Thoracic aorta (tissue), 2 donors: Measurements from ENCODE around the gene CEP95. TPM values are rescaled to one million over a fixed set of nuclear protein-coding genes. Genes with fewer than 3 reads are reported as not detected.

Experiments used
- ATAC-seq: fragments of 150-250 bp; one replicate; pipeline ENCODE4 v1.8.0; 2017; ENCODE audit warnings: low read depth; ENCODE audit not compliant: insufficient number of reproducible peaks, low FRiP score
- DNase-seq: peaks from one replicate; pipeline ENCODE4 v3.0.0-alpha.2; 2020; ENCODE audit warnings: low spot score
- H3K27ac ChIP-seq, 2 donors: fragments of 200-600 bp; sonication (generic); 1 replicate in 1 of 2; 2 replicates in 1 of 2; pipeline ENCODE4 v1.5.1; 2016; ENCODE audit warnings: mild to moderate bottlenecking in 2 of 2, moderate library complexity in 2 of 2
- H3K27me3 ChIP-seq: fragments of 200-600 bp; sonication (generic); replicated peaks from 2 replicates; pipeline ENCODE4 v1.6.0; 2016; ENCODE audit warnings: mild to moderate bottlenecking; ENCODE audit not compliant: insufficient read depth
- H3K36me3 ChIP-seq: fragments of 200-600 bp; sonication (generic); one replicate; pipeline ENCODE4 v1.5.1; 2016
- H3K4me1 ChIP-seq, 2 donors: fragments of 200-600 bp; sonication (generic); 1 replicate in 1 of 2; 2 replicates in 1 of 2; pipeline versions ENCODE4 v1.5.1 to v1.6.0; 2016; ENCODE audit warnings: low read depth in 2 of 2, mild to moderate bottlenecking in 1 of 2; ENCODE audit not compliant: control insufficient read depth in 1 of 2
- H3K4me3 ChIP-seq: fragments of 200-600 bp; sonication (generic); 2 replicates; pipeline ENCODE4 v1.5.1; 2016; ENCODE audit warnings: mild to moderate bottlenecking
- H3K9me3 ChIP-seq: fragments of 200-600 bp; sonication (generic); 2 replicates; pipeline ENCODE4 v1.5.1; 2016
- CTCF ChIP-seq: fragments of 200-600 bp; sonication (generic); IDR thresholded peaks from one replicate; pipeline ENCODE4 v1.5.1; 2019; ENCODE audit warnings: antibody characterized with exemption
- total RNA-seq, 2 donors: library from RNA; depleted of rRNA; stranded (reverse); fragments of >200 nt; gene quantifications; one replicate each; pipeline versions ENCODE4 v1.1.0 to v1.2.3, GENCODE V29; 2016

CEP95 gene
- total RNA-seq, 2 donors from 2014 or later: 39.2 to 65.1 TPM

- Histone ChIP-seq H3K4me1 (peaks cover 36 to 63% of the 10 kb centered on the region in 2 donors), H3K36me3 (peaks cover 56% of the 10 kb centered on the region)
- ATAC-seq: no peak
Measured at GRCh38 chr17:64503341-64503740, 3.4 kb upstream of the CEP95 start.

GRCh38 chr17:64503821-64504768, 2.7 kb upstream of the CEP95 start:
- peak overlapping the region; percentile 91 for H3K4me3 ChIP-seq
- no peak for ATAC-seq
- H3K27me3 ChIP-seq: no peaks in the 10 kb centered on the region
- peak overlapping the region; percentile 100 for H3K27ac ChIP-seq
- H3K36me3 ChIP-seq: peaks cover 52% of the 10 kb centered on the region
- peaks cover 41 to 69% of the 10 kb centered on the region in 2 donors for H3K4me1 ChIP-seq
- no peaks in the 10 kb centered on the region for H3K9me3 ChIP-seq
- no peak for TF ChIP-seq CTCF
- no peak for DNase-seq

More at GRCh38 chr17:64503341-64503740, 3.4 kb upstream of the CEP95 start:
- TF ChIP-seq CTCF: no peak
- Histone ChIP-seq H3K27me3 (no peaks in the 10 kb centered on the region), H3K4me3 (peak overlapping the region; percentile 91), H3K27ac (peak overlapping the region in 1 of 2 donors; percentile 100), H3K9me3 (no peaks in the 10 kb centered on the region)
- DNase-seq: no peak

GRCh38 chr17:64504769-64505339, 1.9 kb upstream of the CEP95 start:
- Histone ChIP-seq H3K36me3 (peaks cover 46% of the 10 kb centered on the region), H3K27ac (peak overlapping the region; percentile 100), H3K4me3 (peak overlapping the region; percentile 91), H3K27me3 (no peaks in the 10 kb centered on the region), H3K4me1 (peaks cover 40 to 67% of the 10 kb centered on the region in 2 donors), H3K9me3 (no peaks in the 10 kb centered on the region)
- no peak for ATAC-seq
- no peak for TF ChIP-seq CTCF
- no peak for DNase-seq

GRCh38 chr17:64505340-64506200, 1.2 kb upstream of the CEP95 start:
- TF ChIP-seq CTCF: no peak
- Histone ChIP-seq H3K27ac (peak overlapping the region; percentile 100), H3K36me3 (peaks cover 41% of the 10 kb centered on the region), H3K4me1 (peaks cover 40 to 60% of the 10 kb centered on the region in 2 donors), H3K9me3 (no peaks in the 10 kb centered on the region), H3K4me3 (peak overlapping the region; percentile 91), H3K27me3 (no peaks in the 10 kb centered on the region)
- ATAC-seq (peak; percentile 50), DNase-seq (peak; percentile 54)
